DMS114 treated with DMSO at 0.1 percent for 48 hours (cell line): ENCODE results near the gene GOLPH3L.
"Not testable (repeated sequence)": the region's sequence is repeated elsewhere in the genome, so short reads cannot be mapped to it uniquely, and the experiment has no call there.

Source experiments
- DNase-seq: peaks from one replicate; lab custom pipeline; 2025; ENCODE audit not compliant: unreplicated experiment; lab: John Stamatoyannopoulos, UW

Gene GOLPH3L

DNA sequence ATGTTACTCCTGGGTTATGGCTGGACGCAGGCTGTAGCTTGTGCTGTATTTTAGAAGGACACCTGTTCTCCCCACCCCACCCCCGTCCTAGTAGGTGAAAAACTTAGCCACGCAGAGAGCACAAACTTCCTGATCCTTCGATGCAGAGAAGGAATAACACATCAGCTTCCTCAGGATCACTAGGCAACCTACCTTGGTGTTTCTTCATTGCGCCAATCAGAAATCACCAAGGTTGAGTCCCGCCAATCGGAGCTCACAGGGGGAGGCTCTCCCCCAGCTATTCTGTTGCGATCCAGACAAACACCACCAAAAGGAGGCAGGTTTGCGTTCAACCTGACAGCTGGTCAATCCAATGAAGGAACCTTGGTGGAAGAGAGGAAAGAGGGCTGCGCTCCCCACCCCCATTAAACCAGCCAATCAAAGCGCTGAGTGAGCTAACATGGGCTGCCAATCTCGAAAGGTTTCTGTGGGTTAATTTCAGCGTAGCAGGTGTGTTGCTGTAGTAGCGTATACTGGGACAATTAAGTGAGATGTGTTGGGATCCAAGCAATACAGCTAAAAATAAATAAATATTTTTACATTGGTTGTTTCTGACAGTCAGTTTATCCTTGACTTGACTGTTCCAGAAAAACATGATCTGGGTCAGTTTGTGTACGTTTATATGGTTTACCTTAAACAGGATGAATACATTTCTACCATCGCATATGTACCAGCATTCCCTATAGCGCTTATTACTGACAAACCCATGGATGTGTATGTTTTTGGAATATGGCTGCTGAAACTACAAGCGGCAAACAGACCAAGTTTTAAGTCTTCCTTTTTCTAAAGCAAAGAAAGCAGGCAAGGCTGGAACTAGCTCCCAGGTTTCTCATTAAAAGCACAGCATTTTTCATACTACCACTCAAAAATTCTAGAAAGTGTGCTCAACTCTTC is at the start of gene GOLPH3L:
GOLPH3L (minus strand) TSS at position 160 of the 933 bp plus-strand sequence. CDS start 2,316 bp downstream, outside the sequence.
- peak; percentile 99 for DNase-seq

DNA sequence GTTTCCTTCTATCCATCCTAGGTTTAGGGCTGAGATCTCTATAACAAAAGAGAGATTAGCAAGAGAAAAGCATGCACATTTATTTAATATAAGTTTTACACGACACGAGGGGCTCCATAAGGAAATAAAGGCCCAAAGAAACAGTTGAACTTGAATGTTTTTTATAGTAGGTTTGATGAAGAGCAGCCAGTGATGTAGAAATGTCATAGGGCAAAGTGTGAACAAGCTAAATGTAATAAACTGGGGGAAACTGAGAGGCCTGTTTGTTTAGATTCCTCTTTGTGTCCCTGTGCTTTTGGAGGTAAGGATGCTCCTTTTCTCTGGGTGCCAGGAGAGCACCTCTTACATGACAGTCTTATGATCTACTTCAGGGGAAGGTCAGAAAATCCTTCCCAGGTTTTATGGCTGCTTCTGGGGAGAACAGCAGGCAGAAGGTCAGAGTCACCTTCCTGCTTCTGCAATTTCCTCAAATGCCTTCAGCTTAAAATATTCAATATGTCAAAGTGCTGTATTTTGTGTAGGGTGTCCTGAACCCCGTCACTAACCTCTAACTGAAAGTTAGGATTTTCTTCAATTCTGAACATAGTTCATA is 33.3 kb upstream of the GOLPH3L start:
- no peak for DNase-seq

- no peak for DNase-seq
Observed at GRCh38 chr1:150724336-150724735, 27.4 kb upstream of the GOLPH3L start.

DNA sequence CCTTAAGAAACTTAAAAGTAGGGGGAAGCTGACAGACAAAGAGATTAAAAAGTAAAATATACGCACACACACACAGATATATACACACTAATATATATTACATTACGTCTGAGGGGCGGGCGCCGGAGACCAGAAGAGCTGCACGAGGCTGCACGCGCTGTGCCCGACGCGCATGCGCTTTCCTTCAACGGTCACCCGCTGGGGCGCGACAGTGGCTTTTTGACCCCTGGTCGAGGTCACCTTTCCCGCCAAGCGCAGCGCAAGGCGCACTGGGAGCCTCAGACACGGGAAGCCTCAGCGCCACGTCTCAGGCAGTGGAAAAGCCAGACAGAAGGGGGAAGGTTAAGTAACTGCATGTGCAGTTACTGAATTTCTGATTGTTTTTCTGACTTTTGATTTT is 23.7 kb upstream of the GOLPH3L start, which contains the start of gene HORMAD1:
HORMAD1 (minus strand) TSS at position 193 of the 400 bp plus-strand sequence. CDS start 1,390 bp downstream, outside the sequence.
- no peak for DNase-seq

GRCh38 chr1:150720098-150720497 is 23.1 kb upstream of the GOLPH3L start:
- DNase-seq, result no peak

GRCh38 chr1:150718225-150718891 is 21.4 kb upstream of the GOLPH3L start:
- DNase-seq, result no peak

GRCh38 chr1:150709031-150709430 is 12.1 kb upstream of the GOLPH3L start:
- DNase-seq, result not testable (repeated sequence)

DNA sequence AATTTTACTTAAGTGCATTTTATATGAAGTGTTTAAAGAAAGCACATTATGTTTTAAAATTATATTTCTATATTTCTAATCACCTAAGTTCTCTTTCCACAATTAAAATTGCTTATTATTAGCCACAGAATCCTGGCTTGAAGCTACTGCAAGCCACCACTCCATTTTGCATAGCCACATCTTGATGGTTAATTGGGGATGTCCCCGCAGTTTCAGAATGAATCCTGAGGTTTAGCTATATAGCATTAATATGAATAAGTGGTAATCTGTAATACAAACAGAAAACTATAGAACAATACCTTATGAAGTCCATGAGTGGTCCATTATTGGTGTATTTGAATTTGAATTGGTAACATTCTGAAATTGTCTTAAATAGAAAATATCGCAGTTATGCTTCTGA is 11.6 kb upstream of the GOLPH3L start:
- no peak for DNase-seq

- DNase-seq, result no peak
Observed at GRCh38 chr1:150706091-150706490, 9.1 kb upstream of the GOLPH3L start.

- DNase-seq, result no peak
Observed at GRCh38 chr1:150703427-150703826, 6.5 kb upstream of the GOLPH3L start.

DNA sequence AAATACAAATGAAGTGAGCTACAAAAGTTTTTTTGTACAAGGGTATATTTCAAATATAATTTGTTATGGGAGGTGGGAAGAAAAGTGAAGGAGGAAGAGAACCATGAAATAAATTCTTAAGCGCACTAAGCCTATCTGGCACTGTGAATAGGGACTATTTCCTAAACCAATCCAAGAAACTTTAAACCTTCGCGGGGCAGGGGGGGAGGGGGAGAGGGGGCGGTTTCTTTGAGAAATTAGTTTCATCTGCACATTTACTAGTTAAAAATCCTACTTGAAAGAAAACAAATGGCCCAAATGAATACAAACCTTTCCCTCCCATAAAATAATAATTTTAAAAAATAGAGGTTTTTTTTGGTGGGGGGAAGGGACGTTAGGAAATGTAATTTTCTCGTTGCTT is 364 bp downstream of the GOLPH3L start:
- DNase-seq, result no peak

GRCh38 chr1:150696162-150696561 is 792 bp downstream of the GOLPH3L start:
- DNase-seq, result no peak

GRCh38 chr1:150695561-150695960 is 1.4 kb downstream of the GOLPH3L start:
- no peak for DNase-seq

- DNase-seq, result no peak
Observed at GRCh38 chr1:150692720-150693119, 4.2 kb downstream of the GOLPH3L start.

DNA sequence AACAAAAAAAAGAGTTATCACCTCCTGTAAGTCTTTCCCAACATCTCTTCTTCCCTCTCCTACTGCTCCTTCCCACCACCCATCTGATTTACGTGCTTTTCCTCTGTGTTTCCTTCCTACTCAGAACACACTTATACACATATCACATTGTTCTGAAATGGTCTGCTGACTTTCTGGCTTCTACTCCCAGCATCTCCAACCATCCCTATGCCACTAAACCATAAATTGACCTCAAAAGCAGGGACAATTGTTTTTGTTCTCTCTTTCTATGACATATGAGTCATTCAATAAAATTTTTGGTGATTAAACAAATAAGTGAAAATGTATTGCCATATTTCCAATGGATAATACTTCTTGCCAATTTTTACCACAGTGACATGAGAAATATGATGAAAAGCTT is 8.2 kb downstream of the GOLPH3L start:
- DNase-seq, result no peak

DNA sequence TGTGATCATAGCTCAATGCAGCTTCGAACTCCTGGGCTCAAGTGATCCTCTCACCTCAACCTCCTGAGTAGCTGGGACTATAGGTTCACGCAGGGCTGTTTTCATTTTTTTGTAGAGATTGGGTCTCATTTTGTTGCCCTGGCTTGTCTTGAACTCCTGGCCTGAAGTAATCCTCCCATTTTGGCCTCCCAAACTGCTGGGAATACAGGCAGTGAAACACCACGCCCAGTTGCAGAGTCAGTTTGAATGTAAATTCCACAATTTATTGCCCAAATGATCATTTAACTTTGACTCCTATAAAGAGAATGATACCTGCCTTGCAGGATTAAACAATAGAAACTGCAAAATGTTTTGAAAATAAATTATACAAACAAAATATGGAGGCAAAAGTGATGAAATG is 10.7 kb downstream of the GOLPH3L start:
- DNase-seq, result no peak

- DNase-seq, result no peak
Observed at GRCh38 chr1:150683914-150684313, 13.0 kb downstream of the GOLPH3L start.

DNA sequence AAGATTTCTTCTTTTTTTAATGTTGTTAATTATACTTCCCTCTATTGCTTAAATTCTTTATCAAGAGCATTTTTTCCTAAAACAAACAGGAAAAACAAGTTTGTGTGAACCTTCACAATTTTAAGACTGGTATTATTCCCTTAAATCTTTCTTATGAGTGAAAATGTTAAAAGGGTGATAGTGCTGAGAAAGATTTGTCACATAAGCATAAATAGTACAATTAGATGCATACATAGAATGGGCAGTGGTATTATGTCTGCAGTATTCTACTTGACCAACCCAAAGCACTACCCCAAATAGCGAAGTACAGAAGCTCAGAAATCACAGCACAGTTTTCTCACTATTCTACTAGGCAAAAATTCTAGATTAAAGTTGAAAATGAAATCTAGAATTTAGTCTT is 18.0 kb downstream of the GOLPH3L start:
- DNase-seq, result no peak

- no peak for DNase-seq
Observed at GRCh38 chr1:150674881-150675280, 22.1 kb downstream of the GOLPH3L start.

GRCh38 chr1:150663321-150663720 is 33.6 kb downstream of the GOLPH3L start:
- no peak for DNase-seq

DNA sequence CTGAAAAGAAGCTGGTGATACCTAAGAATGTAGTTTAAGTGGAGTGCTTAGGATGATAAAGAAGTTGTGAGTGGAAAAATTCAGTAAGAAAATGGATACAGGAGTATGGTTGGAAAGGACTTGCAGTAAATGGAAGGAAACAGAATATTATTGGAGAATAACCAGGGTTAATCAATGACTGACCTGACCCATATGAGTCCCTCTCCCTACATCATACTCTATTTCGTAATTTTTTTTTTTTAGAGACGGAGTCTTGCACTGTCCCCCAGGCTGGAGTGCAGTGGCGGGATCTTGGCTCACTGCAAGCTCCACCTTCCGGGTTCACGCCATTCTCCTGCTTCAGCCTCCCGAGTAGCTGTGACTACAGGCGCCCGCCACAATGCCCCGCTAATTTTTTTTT is 34.1 kb downstream of the GOLPH3L start:
- no peak for DNase-seq

- no peak for DNase-seq
Observed at GRCh38 chr1:150661156-150661555, 35.8 kb downstream of the GOLPH3L start.
